Hepatocyte (in vitro differentiated cells): ENCODE results near the gene PDS5A.

ENCODE experiments used
- CTCF ChIP-seq: fragments of 200-600 bp; sonication (generic); IDR thresholded peaks from 2 replicates; pipeline ENCODE4 v1.5.1; 2016; ENCODE audit warnings: antibody characterized with exemption, mild to moderate bottlenecking; ENCODE audit not compliant: poor library complexity
- EZH2 ChIP-seq: fragments of 200-600 bp; sonication (generic); IDR thresholded peaks from 2 replicates; pipeline ENCODE4 v1.6.1; 2016; ENCODE audit warnings: antibody characterized with exemption, mild to moderate bottlenecking, borderline replicate concordance

- no peak for TF ChIP-seq CTCF
- TF ChIP-seq EZH2 = no peak
Measured at GRCh38 chr4:39978378-39978775, 666 bp upstream of the PDS5A start.
